ENCODE data around the gene SLC35A1.

The SLC35A1 gene, protein sequence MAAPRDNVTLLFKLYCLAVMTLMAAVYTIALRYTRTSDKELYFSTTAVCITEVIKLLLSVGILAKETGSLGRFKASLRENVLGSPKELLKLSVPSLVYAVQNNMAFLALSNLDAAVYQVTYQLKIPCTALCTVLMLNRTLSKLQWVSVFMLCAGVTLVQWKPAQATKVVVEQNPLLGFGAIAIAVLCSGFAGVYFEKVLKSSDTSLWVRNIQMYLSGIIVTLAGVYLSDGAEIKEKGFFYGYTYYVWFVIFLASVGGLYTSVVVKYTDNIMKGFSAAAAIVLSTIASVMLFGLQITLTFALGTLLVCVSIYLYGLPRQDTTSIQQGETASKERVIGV

DNA sequence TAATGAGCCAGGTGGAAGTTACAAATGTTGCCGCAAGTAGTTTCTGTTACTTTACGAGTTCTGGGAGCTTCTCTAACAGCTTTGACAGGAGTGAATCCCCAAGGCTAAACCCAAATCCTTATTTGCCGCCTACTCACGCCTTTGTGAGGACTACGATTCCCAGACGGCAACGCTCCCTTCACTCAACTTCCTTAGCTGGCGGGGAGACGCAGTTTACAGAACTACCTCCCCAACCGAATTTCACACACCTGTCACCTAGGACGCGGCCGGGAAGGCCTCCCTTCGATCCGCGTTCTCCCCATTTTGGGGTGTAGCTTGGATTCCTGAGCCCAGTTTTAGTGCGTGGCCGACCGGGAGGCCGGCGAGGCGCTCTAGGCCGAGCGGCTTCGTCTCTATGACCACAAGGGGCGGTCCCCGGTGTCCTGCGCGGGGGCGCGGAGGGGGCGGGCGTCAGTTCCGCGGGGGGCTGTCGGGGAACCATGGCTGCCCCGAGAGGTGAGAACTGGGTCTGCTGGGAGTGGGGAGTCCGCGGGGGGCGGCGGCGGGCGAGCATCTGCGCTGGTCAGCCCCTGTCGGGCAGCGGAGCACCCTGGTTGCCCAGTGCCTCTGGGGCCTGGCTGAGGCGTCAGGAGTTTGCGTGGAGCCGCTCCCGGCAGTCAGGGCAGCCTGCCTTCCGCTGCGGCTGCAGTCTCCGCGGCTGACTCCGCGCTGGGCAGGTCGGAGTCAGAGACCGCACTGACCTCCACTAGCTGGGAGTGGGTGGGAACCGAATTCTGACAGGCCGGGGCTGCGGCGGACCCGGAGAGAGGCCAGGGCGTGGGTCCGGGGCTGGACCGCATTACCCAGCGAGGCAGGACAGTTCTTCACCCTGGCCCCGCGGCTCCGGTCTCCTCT lies at the start of gene SLC35A1:
Gene SLC35A1, plus strand, starts transcription at position 450 of the 894 bp plus-strand sequence. Its CDS starts 30 bp downstream, at position 480.
- TF ChIP-seq MYC (IDR thresholded peaks at IDR 0.05; ENCODE audit: low read depth, low read length) (peak; percentile 26), POLR2A (IDR thresholded peaks at IDR 0.05; ENCODE audit: extremely low read depth, insufficient read length) (peak; percentile 71)
- TF ChIP-seq, protein P1, sequence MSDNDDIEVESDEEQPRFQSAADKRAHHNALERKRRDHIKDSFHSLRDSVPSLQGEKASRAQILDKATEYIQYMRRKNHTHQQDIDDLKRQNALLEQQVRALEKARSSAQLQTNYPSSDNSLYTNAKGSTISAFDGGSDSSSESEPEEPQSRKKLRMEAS (IDR thresholded peaks at IDR 0.05; ENCODE audit: low read depth, low read length): 0 out of 2 replicates have a peak, but pooled peaks have one; percentile 27
- TF ChIP-seq, protein P2, sequence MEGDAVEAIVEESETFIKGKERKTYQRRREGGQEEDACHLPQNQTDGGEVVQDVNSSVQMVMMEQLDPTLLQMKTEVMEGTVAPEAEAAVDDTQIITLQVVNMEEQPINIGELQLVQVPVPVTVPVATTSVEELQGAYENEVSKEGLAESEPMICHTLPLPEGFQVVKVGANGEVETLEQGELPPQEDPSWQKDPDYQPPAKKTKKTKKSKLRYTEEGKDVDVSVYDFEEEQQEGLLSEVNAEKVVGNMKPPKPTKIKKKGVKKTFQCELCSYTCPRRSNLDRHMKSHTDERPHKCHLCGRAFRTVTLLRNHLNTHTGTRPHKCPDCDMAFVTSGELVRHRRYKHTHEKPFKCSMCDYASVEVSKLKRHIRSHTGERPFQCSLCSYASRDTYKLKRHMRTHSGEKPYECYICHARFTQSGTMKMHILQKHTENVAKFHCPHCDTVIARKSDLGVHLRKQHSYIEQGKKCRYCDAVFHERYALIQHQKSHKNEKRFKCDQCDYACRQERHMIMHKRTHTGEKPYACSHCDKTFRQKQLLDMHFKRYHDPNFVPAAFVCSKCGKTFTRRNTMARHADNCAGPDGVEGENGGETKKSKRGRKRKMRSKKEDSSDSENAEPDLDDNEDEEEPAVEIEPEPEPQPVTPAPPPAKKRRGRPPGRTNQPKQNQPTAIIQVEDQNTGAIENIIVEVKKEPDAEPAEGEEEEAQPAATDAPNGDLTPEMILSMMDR (IDR thresholded peaks at IDR 0.05; ENCODE audit: low read depth, low read length): no peak
- peak; percentile 89 for DNase-seq (ENCODE audit: low read depth)
- H3K4me3 ChIP-seq (ENCODE audit: low read depth, low read length): peak within 1 kb of the TSS; percentile 69

DNA sequence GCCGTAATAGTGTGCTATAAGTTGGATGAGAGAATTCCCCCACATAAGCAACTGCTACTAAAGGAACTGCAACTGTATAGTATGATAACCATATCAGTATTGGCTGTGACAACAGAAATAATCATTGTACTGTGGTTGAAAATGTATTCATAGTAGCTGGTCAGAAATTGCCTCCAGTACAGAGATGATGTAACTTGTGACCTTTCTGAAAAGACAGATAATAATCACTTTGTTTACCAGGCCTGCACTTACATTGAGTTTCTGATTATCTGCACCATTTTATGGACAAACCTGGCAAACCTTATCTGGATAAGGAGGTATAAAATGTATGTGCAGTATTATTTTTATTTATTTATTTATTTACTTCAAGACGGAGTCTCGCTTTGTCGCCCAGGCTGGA lies 46.0 kb upstream of the SLC35A1 start:
- TF ChIP-seq MYC (IDR thresholded peaks at IDR 0.05; ENCODE audit: low read depth, low read length) (no peak), POLR2A (IDR thresholded peaks at IDR 0.05; ENCODE audit: extremely low read depth, insufficient read length) (no peak)
- TF ChIP-seq, protein P1 (IDR thresholded peaks at IDR 0.05; ENCODE audit: low read depth, low read length): no peak
- TF ChIP-seq, protein P2 (IDR thresholded peaks at IDR 0.05; ENCODE audit: low read depth, low read length): no peak
- no peak overlapping the region for H3K4me3 ChIP-seq (ENCODE audit: low read depth, low read length)
- no peak for DNase-seq (ENCODE audit: low read depth)

DNA sequence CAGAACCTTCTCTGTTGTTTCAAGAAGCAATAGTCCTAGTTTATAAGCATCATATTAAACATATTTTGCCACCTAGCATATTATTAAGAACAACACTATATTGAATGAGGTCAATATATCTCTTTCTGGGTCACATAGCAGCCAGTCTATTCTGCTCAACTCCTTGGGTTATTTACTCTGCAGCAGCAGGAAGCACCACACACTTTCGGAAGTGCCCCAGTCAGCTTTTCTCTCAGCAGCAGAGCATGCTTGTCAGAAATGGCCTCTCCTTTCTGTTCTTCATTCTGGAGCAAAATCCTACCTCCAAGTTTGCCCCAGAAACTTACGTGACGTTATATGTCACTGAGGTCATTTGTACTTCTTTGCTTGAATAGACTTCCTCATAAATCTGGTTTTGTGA lies 42.3 kb upstream of the SLC35A1 start:
- no peak for DNase-seq (ENCODE audit: low read depth)
- no peak overlapping the region for H3K4me3 ChIP-seq (ENCODE audit: low read depth, low read length)
- TF ChIP-seq POLR2A (IDR thresholded peaks at IDR 0.05; ENCODE audit: extremely low read depth, insufficient read length) (no peak), MYC (IDR thresholded peaks at IDR 0.05; ENCODE audit: low read depth, low read length) (no peak)

DNA sequence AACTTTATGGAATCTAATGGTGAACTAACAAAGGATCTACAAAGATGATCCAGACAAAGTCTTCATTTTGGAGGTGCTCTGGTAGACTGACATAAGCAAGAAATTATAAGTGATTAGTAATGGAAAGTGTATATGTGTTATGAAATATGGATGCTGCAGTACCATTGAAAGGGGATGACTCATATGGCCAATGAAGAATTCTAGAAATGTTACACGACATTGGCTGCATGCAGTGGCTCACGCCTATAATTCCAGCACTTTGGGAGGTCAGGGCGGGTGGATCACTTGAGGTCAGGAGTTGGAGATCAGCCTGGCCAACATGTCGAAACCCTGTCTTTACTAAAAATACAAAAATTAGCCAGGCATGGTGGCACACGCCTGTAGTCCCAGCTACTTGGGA lies 41.5 kb upstream of the SLC35A1 start:
- DNase-seq (ENCODE audit: low read depth): no peak
- TF ChIP-seq, protein P2 (IDR thresholded peaks at IDR 0.05; ENCODE audit: low read depth, low read length): no peak
- TF ChIP-seq, protein P1 (IDR thresholded peaks at IDR 0.05; ENCODE audit: low read depth, low read length): no peak
- no peak overlapping the region for H3K4me3 ChIP-seq (ENCODE audit: low read depth, low read length)

DNA sequence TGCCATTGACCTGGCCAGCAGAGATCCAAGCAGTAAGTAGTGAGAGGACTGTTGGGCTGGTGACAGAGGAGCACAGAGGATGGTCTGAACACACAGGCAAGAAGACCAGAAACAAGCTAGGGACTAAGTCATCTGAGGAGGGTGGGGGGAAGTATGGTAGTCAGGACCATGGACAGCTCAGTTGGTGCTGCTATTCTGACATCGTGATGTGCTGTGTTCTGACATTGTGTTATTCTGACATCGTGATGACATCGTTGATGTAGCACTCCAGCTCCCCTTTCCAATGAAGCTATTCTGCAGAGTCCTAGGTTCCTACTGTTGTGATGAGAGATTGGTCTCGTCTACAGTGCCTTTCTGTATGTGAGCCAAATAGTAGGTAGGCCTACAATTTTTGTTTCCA lies 36.3 kb upstream of the SLC35A1 start:
- DNase-seq (ENCODE audit: low read depth): peak; percentile 81
- peak; percentile 49; the same call in 1 of the 2 replicates for TF ChIP-seq MYC (IDR thresholded peaks at IDR 0.05; ENCODE audit: low read depth, low read length)
- TF ChIP-seq, protein P2 (IDR thresholded peaks at IDR 0.05; ENCODE audit: low read depth, low read length): no peak
- TF ChIP-seq, protein P1 (IDR thresholded peaks at IDR 0.05; ENCODE audit: low read depth, low read length): peak; percentile 81
- H3K4me3 ChIP-seq (ENCODE audit: low read depth, low read length): no peak overlapping the region

DNA sequence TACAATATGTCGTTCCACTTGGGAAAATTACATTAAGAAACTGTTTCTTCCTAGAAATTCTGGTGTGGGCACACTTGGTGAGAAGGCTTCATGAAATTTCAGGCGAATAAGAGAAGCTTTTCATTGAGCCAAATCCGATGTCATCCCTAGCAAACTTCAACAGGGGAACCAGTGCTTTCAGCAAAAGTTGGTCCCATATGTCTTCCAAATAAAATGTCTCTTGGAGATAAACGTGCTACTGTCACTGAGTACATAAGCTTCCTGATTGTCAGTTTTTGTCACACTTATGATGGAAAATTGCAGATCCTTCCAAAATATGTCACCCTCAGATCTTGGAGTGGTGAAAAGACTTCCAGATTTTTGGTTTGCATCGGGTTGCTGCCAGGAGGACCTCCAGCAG lies 31.1 kb upstream of the SLC35A1 start:
- DNase-seq (ENCODE audit: low read depth): no peak
- TF ChIP-seq POLR2A (IDR thresholded peaks at IDR 0.05; ENCODE audit: extremely low read depth, insufficient read length) (no peak), MYC (IDR thresholded peaks at IDR 0.05; ENCODE audit: low read depth, low read length) (no peak)
- TF ChIP-seq, protein P1 (IDR thresholded peaks at IDR 0.05; ENCODE audit: low read depth, low read length): no peak
- TF ChIP-seq, protein P2 (IDR thresholded peaks at IDR 0.05; ENCODE audit: low read depth, low read length): no peak
- no peak overlapping the region for H3K4me3 ChIP-seq (ENCODE audit: low read depth, low read length)

Measured in NB4 (cell line).